Neural crest cell (in vitro differentiated cells): ENCODE results near the gene TTC39B. TPM values are rescaled to one million over a fixed set of nuclear protein-coding genes. Genes with fewer than 3 reads are reported as not detected.

Source experiments
- DNase-seq: peaks from one replicate; pipeline ENCODE4 v3.0.0; 2021; ENCODE audit warnings: low read depth, mixed read lengths, low spot score
- H3K27ac Mint-ChIP-seq: one replicate; pipeline ENCODE4 v1.8.0; 2021; ENCODE audit warnings: mild to moderate bottlenecking, mixed read lengths; ENCODE audit not compliant: unreplicated experiment
- H3K27me3 Mint-ChIP-seq: 2 replicates; pipeline ENCODE4 v1.8.0; 2021; ENCODE audit warnings: low read depth, mild to moderate bottlenecking, mixed read lengths
- H3K36me3 Mint-ChIP-seq: 2 replicates; pipeline ENCODE4 v1.8.0; 2021; ENCODE audit warnings: low read depth, mild to moderate bottlenecking, mixed read lengths
- H3K4me1 Mint-ChIP-seq: 2 replicates; pipeline ENCODE4 v1.8.0; 2021; ENCODE audit warnings: mixed read lengths
- H3K4me3 Mint-ChIP-seq: one replicate; pipeline ENCODE4 v1.8.0; 2021; ENCODE audit warnings: mild to moderate bottlenecking, mixed read lengths
- H3K9me3 Mint-ChIP-seq: 2 replicates; pipeline ENCODE4 v1.8.0; 2021; ENCODE audit warnings: mixed read lengths
- total RNA-seq: library from RNA; stranded (reverse); gene quantifications from 2 replicates; pipeline ENCODE4 v1.2.1, GENCODE V29; 2021
- TF ChIP-seq, protein P1 (sequence below): fragments of 200-600 bp; sonication (generic); conservative IDR thresholded peaks from 2 replicates; pipeline ENCODE4 v1.5.0; 2021; ENCODE audit warnings: antibody characterized with exemption, mild to moderate bottlenecking

The TTC39B gene
- total RNA-seq, 1 donor from 2014 or later: 3.7 TPM

DNA sequence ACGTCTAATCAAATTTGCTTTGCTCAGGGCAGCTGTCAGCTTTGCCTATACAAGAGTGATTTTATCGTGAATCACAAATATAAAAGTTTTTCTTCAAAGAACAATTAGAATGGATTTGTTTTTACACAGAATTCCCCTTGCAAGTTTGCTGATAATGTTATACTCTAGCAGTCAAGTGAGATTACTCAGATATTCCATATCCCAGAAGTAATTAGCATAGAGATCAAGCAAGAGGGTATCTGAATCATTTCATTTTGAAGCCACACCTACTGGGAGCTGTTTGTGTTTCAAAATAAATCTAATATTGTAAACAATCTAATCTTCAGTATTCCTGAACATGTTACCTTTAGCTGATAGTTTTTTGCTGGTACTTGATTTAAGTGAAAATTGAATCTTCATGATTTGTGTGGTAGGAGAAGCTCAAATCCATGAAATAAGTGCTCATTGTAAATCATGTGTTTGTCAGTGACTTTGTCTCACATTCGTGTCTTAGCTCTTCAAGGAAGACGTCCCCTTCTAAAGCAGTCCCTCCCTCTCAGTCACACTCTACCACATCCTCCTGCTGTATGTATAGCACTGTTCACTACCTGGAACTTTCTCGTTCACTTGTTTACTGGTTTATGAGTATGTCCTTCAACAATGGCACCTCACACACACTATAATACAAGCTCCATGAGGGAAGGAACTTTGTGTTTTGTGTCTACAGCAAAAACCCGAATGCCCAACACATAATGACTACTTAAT is 3.3 kb upstream of the TTC39B start:
- Mint-ChIP-seq H3K36me3 (no peaks in the 10 kb centered on the region), H3K9me3 (peaks cover 2% of the 10 kb centered on the region), H3K27me3 (peaks cover 15% of the 10 kb centered on the region), H3K4me3 (no peak overlapping the region), H3K4me1 (peaks cover 13% of the 10 kb centered on the region), H3K27ac (no peak overlapping the region)
- no peak for DNase-seq
- TF ChIP-seq, protein P1, sequence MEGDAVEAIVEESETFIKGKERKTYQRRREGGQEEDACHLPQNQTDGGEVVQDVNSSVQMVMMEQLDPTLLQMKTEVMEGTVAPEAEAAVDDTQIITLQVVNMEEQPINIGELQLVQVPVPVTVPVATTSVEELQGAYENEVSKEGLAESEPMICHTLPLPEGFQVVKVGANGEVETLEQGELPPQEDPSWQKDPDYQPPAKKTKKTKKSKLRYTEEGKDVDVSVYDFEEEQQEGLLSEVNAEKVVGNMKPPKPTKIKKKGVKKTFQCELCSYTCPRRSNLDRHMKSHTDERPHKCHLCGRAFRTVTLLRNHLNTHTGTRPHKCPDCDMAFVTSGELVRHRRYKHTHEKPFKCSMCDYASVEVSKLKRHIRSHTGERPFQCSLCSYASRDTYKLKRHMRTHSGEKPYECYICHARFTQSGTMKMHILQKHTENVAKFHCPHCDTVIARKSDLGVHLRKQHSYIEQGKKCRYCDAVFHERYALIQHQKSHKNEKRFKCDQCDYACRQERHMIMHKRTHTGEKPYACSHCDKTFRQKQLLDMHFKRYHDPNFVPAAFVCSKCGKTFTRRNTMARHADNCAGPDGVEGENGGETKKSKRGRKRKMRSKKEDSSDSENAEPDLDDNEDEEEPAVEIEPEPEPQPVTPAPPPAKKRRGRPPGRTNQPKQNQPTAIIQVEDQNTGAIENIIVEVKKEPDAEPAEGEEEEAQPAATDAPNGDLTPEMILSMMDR: no peak

DNA sequence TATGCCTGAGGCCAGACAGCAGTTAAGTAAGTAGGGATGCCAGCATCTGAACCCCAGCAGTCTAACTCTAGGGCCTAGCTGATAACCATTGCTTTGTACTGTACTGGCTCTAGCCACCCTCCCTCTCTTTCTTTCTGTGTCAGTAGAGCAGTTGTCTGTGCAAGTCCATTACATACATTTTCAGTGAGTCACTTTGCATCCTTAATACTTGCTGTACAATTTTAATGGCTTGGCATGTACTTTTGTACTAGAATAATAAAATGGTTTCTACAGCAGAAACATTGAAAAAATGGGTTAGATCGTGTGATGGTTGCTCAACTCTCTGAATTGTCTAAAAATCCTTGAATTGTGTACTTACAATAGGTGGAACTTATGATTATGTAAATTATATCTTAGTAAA is 1.5 kb upstream of the TTC39B start:
- TF ChIP-seq, protein P1: no peak
- Mint-ChIP-seq H3K36me3 (no peaks in the 10 kb centered on the region), H3K4me1 (peaks cover 13% of the 10 kb centered on the region), H3K27ac (no peak overlapping the region), H3K9me3 (no peaks in the 10 kb centered on the region), H3K27me3 (peaks cover 20% of the 10 kb centered on the region), H3K4me3 (peak overlapping the region; percentile 58)
- no peak for DNase-seq

DNA sequence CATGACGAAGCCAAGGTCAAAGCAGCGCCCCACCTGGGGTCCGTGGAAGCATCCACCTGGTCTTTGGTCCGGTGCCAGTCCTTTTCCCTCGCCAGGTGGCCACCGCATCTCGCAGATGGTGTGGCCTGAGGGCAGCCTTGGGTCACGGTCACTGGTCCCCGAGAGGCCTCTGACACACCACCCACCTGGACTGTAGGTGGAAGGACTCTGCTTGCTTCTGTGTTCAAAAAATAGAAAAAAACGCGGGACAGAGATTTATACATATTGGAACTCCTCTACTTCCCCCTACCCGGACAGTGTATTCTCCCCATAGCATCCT is 466 bp upstream of the TTC39B start:
- Mint-ChIP-seq H3K4me1 (peaks cover 13% of the 10 kb centered on the region), H3K4me3 (peak overlapping the region; percentile 98), H3K36me3 (no peaks in the 10 kb centered on the region), H3K27ac (no peak overlapping the region), H3K27me3 (peaks cover 20% of the 10 kb centered on the region), H3K9me3 (no peaks in the 10 kb centered on the region)
- TF ChIP-seq, protein P1: no peak
- DNase-seq: no peak

DNA sequence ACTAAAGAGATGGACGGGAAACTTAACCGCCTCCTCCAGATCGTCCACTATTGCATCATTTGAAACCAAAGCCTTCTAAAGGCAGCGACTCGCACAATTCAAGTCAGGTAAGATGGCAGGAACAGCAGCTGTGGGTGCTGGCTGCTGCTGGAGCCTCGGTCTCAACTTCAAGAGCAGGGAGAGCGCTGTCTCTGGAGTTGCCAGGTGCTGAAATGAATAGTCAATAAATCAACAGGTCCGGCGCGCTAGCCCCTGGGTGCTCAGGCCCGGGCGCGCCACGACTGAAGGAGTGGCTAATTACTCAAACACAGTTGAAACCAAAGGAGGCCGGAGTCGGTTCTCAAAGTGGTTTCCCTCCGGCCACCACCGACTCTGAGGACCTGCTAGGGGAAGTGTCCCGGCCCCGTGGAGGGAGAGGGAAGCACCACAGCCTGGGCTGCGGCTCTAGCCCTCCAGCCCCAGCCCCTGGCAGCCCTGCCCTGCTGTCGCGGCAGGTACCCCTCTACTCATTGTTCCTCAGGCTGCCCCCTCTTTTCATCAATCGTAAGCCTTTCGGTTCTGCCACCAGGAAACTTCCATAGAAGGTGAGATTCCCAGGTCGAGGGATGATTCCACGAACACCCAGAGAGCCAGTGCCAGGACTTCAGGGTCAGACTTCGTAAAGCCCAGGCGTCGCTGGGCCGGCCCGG is 804 bp downstream of the TTC39B start:
- no peak overlapping the region for H3K27ac Mint-ChIP-seq
- peak overlapping the region; percentile 98 for H3K4me3 Mint-ChIP-seq
- no peaks in the 10 kb centered on the region for H3K9me3 Mint-ChIP-seq
- TF ChIP-seq, protein P1: no peak
- peaks cover 13% of the 10 kb centered on the region for H3K4me1 Mint-ChIP-seq
- H3K36me3 Mint-ChIP-seq: no peaks in the 10 kb centered on the region
- peaks cover 20% of the 10 kb centered on the region for H3K27me3 Mint-ChIP-seq
- peak; percentile 8 for DNase-seq

DNA sequence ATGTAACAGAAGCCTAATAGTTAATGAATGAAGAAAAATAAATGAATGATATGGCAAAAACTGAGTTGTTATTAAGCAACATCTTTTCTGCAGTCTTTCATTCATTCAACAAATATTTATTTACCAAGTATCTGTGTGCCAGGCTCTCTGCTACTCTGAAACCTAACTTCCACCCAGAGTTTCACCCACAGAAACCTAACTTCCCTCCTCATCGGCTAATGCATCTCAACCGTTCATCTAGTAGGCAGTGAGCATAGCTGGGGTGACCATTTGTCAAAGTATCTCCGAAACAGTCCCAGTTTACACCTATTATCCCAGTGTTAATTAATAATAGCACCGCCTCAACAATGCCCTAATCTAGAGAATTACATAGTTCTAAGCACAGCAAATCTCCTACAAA is 1.5 kb downstream of the TTC39B start:
- peaks cover 13% of the 10 kb centered on the region for H3K4me1 Mint-ChIP-seq
- peaks cover 17% of the 10 kb centered on the region for H3K27me3 Mint-ChIP-seq
- DNase-seq: no peak
- H3K9me3 Mint-ChIP-seq: no peaks in the 10 kb centered on the region
- no peak overlapping the region for H3K27ac Mint-ChIP-seq
- H3K36me3 Mint-ChIP-seq: peaks cover 3% of the 10 kb centered on the region
- H3K4me3 Mint-ChIP-seq: peak overlapping the region; percentile 98
- TF ChIP-seq, protein P1: no peak
